NT2/D1 (cell line): Measurements from ENCODE around the gene TEX36.

Experiments used
- SUZ12 ChIP-seq: IDR thresholded peaks from 2 replicates; pipeline ENCODE4 v1.6.1; 2011; ENCODE audit not compliant: insufficient read length, insufficient read depth; ENCODE audit errors: extremely low read depth
- YY1 ChIP-seq: IDR thresholded peaks from 2 replicates; pipeline ENCODE4 v1.6.1; 2011; ENCODE audit not compliant: insufficient read length, insufficient read depth
- ZNF274 ChIP-seq: IDR thresholded peaks from 2 replicates; pipeline ENCODE4 v1.6.1; 2011; ENCODE audit warnings: mild to moderate bottlenecking, low read depth, low read length

DNA sequence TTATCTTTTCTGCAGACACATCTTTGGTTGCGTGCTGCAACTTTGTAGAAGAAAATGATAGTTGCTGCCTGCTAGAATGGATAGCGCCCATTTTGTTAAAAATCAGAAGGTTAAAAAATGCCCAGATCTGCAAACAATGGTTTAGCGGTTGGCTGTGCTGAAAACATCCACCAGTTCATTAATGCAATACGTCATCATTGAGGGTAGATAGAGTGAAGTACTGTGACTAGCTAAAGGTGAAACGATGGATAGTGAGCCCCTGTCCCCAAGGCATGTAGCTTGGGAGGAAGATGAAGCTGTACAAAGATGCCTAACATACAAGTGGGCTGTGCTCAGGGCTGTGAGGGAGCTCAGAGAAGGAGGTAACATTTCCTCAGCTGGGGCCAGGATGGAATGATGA is 48.4 kb downstream of the TEX36 start:
- no peak for TF ChIP-seq ZNF274
- no peak for TF ChIP-seq YY1
- no peak for TF ChIP-seq SUZ12
